ENCODE data around the gene FBXL7. TPM values are rescaled to one million over a fixed set of nuclear protein-coding genes. Genes with fewer than 3 reads are reported as not detected.

The FBXL7 gene
- total and polyA plus RNA-seq, 2 of the 8 experiments (the other 6 are each of a cell fraction or from before 2014, with no cell fraction given), result 17.7 to 17.8 TPM

- H3K23ac ChIP-seq (ENCODE audit: insufficient read length), result no peak overlapping the region
- H3K36me3 ChIP-seq (ENCODE audit: control insufficient read depth in 2 of 4, insufficient read depth in 4 of 4, low read length in 3 of 4), result no peaks in the 10 kb centered on the region
- H4K91ac ChIP-seq (replicated peaks; ENCODE audit: insufficient read length, low read length), result no peak overlapping the region
- no peaks in the 10 kb centered on the region for H3K4me1 ChIP-seq (replicated peaks in 1 of 4; ENCODE audit: control insufficient read depth in 3 of 4, insufficient read depth in 4 of 4, low read length in 3 of 4)
- no peak overlapping the region for H2BK20ac ChIP-seq (ENCODE audit: low read length)
- no peak overlapping the region for H3K56ac ChIP-seq (replicated peaks; ENCODE audit: insufficient read length, low read depth, low read length)
- H3K4ac ChIP-seq (replicated peaks; ENCODE audit: insufficient read length, low read depth, low read length), result no peak overlapping the region
- H3K79me2 ChIP-seq (ENCODE audit: control insufficient read depth in 1 of 2, insufficient read depth in 2 of 2, low read length in 2 of 2), result no peaks in the 10 kb centered on the region; a peak in 1 of 4 replicates
- no peak overlapping the region for H3K4me3 ChIP-seq (ENCODE audit: extremely low read depth in 1 of 4, insufficient read depth in 2 of 4, low read depth in 3 of 4, low read length in 4 of 4)
- no peak for FAIRE-seq
- no peak overlapping the region for H2BK120ac ChIP-seq (replicated peaks; ENCODE audit: low read depth, low read length)
- ChIA-PET CTCF (ENCODE audit: partially characterized antibody) (no interaction called here), POLR2A (ENCODE audit: partially characterized antibody) (no interaction called here)
- no peaks in the 10 kb centered on the region for H3K23me2 ChIP-seq (ENCODE audit: low read depth, low read length)
- WGBS, 2 experiments (ENCODE audit: extremely low coverage in 1 of 2, insufficient coverage in 1 of 2, insufficient read length in 1 of 2, insufficient replicate concordance in 2 of 2, low coverage in 1 of 2, low lambda C conversion rate in 2 of 2, missing lambda C conversion rate in 1 of 2), result 93% methylated on average over 1 of the region's 1 CpG; no CpG with 5 or more reads in 1 of the 2 experiments
- no peaks in the 10 kb centered on the region for H3K27me3 ChIP-seq (replicated peaks in 1 of 4; ENCODE audit: control insufficient read depth in 3 of 4, extremely low read depth in 1 of 4, insufficient read depth in 3 of 4, low read length in 3 of 4)
- H3K4me2 ChIP-seq (ENCODE audit: insufficient read depth in 1 of 2, low read depth in 2 of 2, low read length in 2 of 2), result no peak overlapping the region
- H4K5ac ChIP-seq (ENCODE audit: insufficient read length, low read depth, low read length), result no peak overlapping the region
- no peak overlapping the region for H3K14ac ChIP-seq (ENCODE audit: insufficient read length)
- no peak overlapping the region for H3K18ac ChIP-seq (ENCODE audit: extremely low read depth, low read length)
- no peak for DNase-seq (ENCODE audit: low read depth in 1 of 2, low spot score in 2 of 2)
- no peak overlapping the region for H2AFZ ChIP-seq (ENCODE audit: low read length)
- H3K9ac ChIP-seq (replicated peaks in 1 of 4; ENCODE audit: extremely low read depth in 1 of 4, low read depth in 3 of 4, low read length in 3 of 4), result no peak overlapping the region
- no peak overlapping the region for H2AK5ac ChIP-seq (ENCODE audit: low read depth, low read length)
- H3K9me3 ChIP-seq (ENCODE audit: insufficient read depth in 2 of 2, low read depth in 1 of 2, low read length in 1 of 2), result no peaks in the 10 kb centered on the region
- no peak overlapping the region for H4K8ac ChIP-seq (ENCODE audit: extremely low read depth, insufficient read depth, low read length)
- no peak overlapping the region for H2BK15ac ChIP-seq (ENCODE audit: low read length)
- no peaks in the 10 kb centered on the region for H4K20me1 ChIP-seq (replicated peaks in 1 of 2; ENCODE audit: control insufficient read depth in 1 of 2, insufficient read depth in 2 of 2, low read length in 2 of 2)
- no peak overlapping the region for H2BK12ac ChIP-seq (ENCODE audit: low read depth, low read length)
- no peaks in the 10 kb centered on the region; the same call in 1 of the 2 replicates for H3K79me1 ChIP-seq (ENCODE audit: low read depth, low read length)
- H2BK5ac ChIP-seq (ENCODE audit: low read depth, low read length), result no peak overlapping the region
- no peak overlapping the region for H3K27ac ChIP-seq (ENCODE audit: low read depth, low read length)
- TF ChIP-seq SAP30 (IDR thresholded peaks at IDR 0.05; ENCODE audit: insufficient read depth, insufficient replicate concordance, low read length), result no peak
These were observed 154.8 kb downstream of the FBXL7 start for GRCh38 chr5:15654779-15655178.

All from H1 (cell line).